PFSK-1 (cell line): ENCODE results near the gene SEMA3B.

Source experiments
- POLR2AphosphoS5 ChIP-seq: IDR thresholded peaks from 2 replicates; pipeline ENCODE4 v1.6.1; 2012; ENCODE audit warnings: low read depth, mild to moderate bottlenecking, control low read depth, low read length, moderate library complexity
- REST ChIP-seq, 2 experiments: IDR thresholded peaks; 2 replicates each; pipeline versions ENCODE4 v1.6.1 to v1.8.0; 2011 to 2012; ENCODE audit warnings: low read depth in 2 of 2, low read length in 2 of 2, control low read depth in 1 of 2, inconsistent platforms in 1 of 2, mild to moderate bottlenecking in 1 of 2, moderate library complexity in 1 of 2; ENCODE audit not compliant: insufficient read depth in 1 of 2
- SIN3A ChIP-seq: IDR thresholded peaks from 2 replicates; pipeline ENCODE4 v1.6.1; 2012; ENCODE audit warnings: mild to moderate bottlenecking, low read length, moderate library complexity, borderline replicate concordance; ENCODE audit not compliant: insufficient read depth
- TAF1 ChIP-seq: IDR thresholded peaks from 2 replicates; pipeline ENCODE4 v1.6.1; 2012; ENCODE audit warnings: low read length, control low read depth, borderline replicate concordance; ENCODE audit not compliant: insufficient read depth

GRCh38 chr3:50229490-50229889 lies 39.5 kb upstream of the SEMA3B start:
- TF ChIP-seq TAF1, result no peak
- no peak for TF ChIP-seq REST (IDR thresholded peaks at IDR 0.05; ENCODE audit: insufficient read depth in 1 of 2, low read depth in 2 of 2, low read length in 2 of 2)
- no peak for TF ChIP-seq SIN3A
- no peak for TF ChIP-seq POLR2AphosphoS5
